NCI-H187 treated with DMSO at 0.1 percent for 48 hours (cell line): ENCODE data around the gene CKAP5.

ENCODE experiments used
- DNase-seq: peaks from one replicate; lab custom pipeline; 2025; lab: John Stamatoyannopoulos, UW

The CKAP5 gene

DNA sequence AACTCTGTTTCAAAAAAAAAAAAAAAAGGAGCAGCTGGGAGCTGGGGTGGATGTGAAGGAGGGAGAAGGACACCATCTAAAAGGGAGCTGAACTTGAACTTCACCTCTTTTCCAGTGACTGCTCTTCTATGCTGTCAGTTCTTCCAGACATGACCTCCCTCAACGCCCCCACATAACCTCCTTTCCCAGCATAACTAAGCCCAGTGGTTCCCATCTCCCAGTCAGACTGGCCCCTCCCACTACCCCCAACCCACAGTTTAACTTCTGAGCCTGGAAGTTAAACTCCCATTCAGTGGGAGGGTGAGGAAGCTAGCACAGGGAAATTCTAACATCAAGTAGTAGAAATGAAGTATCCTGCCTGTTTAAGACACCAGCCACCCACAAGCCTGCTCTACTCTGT, 147.5 kb downstream of the CKAP5 start:
- DNase-seq, result no peak

DNA sequence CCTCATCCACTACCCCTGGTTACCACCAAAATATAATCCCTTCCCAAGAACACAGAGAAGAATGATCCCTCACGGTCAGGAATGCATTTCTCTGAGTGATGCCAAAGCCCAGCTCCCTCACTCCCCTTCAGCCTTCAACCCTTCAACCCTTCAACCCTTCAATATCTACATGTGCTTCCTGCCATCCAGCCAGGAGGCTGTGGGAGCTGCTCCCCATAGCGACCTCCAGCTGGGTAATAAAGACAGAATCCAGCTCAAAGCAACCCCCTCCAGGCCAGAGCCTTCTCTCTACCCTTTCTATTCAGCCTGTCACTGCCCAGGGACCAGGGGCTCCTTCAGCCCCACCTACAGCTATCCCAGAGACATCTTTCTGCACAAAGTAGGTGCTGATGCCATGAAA, 148.4 kb downstream of the CKAP5 start:
- no peak for DNase-seq

DNA sequence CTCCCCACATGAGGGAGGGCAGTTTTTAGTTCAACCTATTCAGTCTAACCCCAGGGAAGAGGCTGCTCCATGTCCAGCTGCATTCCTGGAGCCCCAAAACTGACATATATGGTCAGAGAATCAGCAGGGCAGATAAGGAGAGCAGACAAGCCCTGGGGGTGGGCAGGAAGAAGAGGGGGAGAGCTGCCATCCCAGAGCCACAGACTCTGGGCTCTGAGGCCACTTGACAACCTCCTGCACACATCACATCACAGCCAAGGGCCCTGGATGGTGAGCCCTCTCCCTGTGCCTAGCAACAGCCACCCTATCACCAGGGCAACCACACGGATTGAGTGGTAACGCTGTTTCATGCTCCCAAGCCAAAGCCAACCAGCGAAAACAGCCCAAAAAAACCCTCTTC, 148.8 kb downstream of the CKAP5 start:
- no peak for DNase-seq

DNA sequence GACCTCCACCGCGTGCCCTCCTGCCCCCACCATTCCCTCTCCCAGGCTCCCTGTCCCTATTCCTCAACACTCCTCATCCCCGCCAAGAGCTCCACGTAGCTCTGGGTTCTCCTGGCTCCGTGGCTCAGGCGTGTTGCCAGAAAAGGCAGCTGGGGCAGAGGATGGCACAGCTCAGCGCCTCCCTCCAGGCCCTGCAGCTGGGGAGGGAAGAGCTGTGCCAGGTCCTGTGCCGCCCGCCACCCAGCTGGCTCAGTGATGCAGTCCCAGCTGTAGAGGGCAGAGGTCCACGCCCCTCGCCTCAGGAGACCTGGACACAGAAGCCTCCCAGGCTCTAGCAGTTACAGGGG, 149.9 kb downstream of the CKAP5 start:
- no peak for DNase-seq

DNA sequence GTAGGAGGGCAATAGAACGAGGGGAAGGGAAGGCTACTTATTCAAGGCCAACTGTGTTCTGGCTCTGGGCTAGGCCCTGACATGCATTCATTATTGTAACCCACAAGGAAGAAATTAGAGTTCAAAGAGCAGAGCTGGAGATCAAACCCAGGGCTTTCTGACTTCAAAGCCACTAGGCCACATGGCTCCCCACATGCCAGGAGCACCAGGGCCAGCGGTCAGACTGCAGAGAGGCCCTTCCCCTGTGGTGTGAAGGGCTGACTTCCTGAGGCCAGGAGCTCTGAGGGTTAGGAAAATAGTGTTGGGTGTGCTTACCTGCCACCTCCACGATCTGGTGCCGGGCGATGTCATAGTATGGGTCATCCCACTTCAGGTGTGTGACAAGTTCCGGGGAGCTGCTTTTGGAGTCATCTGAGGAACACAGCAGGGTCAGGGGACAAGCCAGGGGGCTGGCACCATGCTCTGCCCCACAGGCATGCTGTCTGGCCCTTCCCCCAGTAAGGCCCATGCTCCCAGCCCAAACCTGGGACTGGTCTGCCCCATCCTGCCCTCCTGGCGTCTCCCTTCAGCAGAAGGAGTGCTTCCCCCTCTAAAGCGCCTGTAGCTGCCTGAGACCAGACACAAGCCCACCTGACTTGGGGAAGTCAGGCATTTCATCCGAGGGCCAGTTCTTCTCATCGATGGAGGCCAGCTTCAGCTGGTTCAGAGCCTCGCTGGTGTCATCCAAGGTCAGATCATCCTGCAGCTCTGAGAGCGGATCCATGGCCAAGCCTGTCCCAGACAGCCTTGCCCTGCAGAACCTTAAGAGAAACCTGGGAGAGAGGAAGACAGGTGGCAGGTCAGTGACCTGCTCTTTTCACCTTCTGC, 150.5 kb downstream of the CKAP5 start:
- no peak for DNase-seq

DNA sequence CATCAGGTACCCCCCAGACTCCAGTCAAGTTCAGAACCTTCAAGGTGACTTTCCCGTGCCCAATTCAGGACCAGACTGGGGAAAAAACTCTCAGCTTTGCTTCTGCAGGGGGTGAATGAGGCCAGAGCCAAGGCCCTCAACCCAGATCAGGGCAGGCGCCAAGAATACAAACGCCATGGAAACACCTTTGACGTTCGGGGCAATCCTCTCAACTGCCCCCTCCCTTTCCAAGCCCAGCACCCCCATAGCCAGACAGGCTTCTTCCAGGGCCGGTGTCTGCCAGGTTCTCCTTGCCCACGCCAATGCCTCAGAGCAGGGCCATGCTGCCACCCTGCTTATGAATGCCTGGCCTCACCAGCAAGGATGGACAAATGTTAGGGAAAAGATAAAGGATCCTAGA, 151.5 kb downstream of the CKAP5 start:
- no peak for DNase-seq

DNA sequence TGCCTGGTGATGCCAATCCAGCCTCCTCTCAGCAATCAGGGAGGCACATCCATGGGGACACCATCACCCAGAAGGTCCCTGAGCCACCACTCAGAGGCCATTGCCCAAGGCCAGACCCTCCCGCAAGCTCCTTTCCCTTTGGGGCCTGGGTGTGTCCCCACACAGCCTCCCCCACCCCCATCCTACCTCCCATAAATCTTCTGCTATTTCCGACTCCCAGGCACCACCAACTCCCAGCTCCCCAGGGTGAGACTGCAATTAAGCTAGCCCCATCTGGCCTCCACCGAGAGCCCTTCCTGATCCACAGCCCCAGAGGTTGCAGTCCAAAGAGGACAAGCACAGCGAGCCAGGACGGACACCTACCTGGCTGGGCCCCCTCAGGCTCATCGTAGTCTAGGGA, 152.0 kb downstream of the CKAP5 start:
- DNase-seq, result no peak

DNA sequence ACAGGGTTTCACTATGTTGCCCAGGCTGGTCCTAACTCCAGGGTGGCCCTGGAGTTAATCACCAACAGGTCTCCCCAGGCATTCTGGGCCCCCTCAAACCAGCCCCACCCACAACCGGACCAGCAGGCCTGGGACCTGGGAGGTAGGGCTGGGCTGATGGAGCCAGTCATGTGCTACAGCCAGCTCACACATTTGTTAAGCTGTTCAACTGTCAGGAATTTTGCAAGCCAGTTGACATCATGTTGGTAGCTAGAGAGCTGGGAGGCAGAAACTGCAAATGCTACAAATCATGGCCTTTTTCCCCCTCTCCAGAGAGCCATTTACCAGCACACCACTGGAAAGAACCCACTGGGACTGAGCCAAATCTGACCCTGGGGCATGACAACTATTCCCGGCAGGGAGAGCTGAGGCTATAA, 152.5 kb downstream of the CKAP5 start:
- DNase-seq, result no peak
